ENCODE data around the gene ZBTB25.

The ZBTB25 gene

GRCh38 chr14:64515053-64515452, 11.4 kb upstream of the ZBTB25 start:
- no peak for DNase-seq

GRCh38 chr14:64513271-64513670, 9.6 kb upstream of the ZBTB25 start:
- no peak for DNase-seq

DNA sequence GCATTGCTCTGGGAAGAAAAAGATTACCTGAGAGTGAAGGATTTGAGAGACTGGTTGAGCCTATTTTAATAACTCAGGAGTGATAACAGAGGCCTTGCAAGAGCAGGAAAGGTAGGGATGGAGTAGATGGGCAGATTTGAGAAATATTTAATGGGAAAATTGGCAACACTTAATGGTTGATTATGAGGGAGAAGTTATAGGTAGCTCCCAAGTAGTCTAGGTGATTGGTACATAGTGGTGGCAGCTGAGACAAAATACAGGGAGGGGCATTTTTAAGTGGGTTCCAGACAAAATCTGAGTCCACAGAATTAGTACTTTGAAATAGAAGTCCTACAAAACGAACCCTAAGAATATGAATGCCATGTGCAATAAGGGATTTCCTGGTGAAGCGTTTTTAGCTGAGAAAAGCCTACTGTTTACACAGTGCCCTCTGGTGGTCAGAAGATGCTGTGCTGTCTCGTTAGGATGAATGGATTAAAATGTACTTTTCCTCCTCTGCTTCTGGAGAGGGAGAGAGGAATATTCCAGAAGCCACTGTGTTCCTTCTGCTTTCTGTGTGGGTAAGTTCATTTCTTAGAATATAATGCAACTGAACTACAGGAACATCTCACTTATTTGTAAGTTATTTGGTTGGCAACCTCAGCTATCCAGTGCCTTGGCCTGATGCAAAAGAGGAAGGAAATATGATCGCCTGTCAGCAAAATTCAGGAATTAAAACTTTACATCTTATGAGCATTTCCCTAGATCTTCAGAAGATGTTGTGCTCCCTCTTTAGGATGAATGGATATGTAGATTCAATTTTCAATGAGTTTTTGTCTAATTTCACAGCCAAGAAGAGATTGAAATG, 7.4 kb upstream of the ZBTB25 start:
- DNase-seq: peak in 10 of 14 donors; percentile 6 to 72 (median 30)

- no peak for DNase-seq
Observed at GRCh38 chr14:64509036-64509435, 5.4 kb upstream of the ZBTB25 start.

- DNase-seq: no peak
Observed at GRCh38 chr14:64508215-64508776, 4.7 kb upstream of the ZBTB25 start.

- no peak for DNase-seq
Observed at GRCh38 chr14:64507376-64508156, 3.9 kb upstream of the ZBTB25 start.

GRCh38 chr14:64506721-64507120, 3.1 kb upstream of the ZBTB25 start:
- DNase-seq: no peak

DNA sequence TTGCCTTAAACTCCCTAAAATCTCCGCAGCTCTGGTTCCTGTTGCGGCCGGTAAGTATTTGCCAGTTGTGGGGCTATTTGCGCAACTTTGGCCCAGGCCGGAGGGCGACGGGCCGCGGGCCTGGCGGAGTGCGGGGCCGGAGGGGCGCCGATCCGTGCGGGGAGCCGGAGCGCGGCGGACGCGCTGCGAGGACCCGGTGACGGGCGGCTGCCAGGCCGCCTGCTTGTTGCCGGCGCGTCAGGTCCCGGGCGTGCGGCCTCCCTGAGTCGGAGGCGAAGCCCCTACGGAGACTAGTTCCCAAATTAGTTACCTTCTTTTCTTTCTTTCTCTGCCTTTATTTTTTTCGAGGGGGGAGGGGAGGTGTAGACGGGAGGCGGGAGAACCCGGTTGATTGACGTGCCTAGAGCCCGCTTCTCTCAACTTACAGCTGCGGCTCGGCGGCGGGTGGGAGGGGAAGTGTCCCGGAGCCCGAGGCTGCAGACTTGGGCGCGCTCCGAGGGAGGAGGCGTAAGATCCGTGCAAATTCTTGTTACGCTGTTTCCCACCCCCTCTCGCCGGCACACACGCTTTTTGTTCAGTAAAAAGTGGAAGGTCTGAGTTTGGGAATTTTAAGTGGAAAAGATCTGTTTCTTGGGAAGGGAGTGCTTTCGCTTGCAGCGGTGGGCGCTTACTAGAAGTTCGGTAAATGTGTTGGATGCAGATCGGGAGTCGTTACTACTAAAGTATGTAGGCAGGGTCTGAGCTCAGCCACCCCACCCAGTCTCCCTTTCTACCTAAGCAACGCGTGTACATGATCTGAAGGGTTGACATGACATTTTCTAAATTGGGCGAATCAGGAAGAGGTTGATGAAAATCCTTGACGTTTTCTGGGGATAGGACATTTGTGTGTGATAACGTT, 1.5 kb upstream of the ZBTB25 start:
- DNase-seq: peak; percentile 8 to 91 (median 74)

- peak in 12 of 14 donors; percentile 68 to 92 (median 82) for DNase-seq
Observed at GRCh38 chr14:64504310-64504896, 765 bp upstream of the ZBTB25 start, which contains the start of gene ZBTB1. Gene ZBTB1, plus strand, starts transcription at chr14:64504770. Its CDS starts 16,735 bp downstream, at chr14:64521505.

GRCh38 chr14:64502887-64503433, 678 bp downstream of the ZBTB25 start:
- DNase-seq: peak in 3 of 14 donors; percentile 14 to 57 (median 40)

- peak in 1 of 14 donors; percentile 11 for DNase-seq
Observed at GRCh38 chr14:64502456-64502855, 1.2 kb downstream of the ZBTB25 start.

- peak in 7 of 14 donors; percentile 1 to 42 (median 18) for DNase-seq
Observed at GRCh38 chr14:64501411-64502171, 2.0 kb downstream of the ZBTB25 start.

DNA sequence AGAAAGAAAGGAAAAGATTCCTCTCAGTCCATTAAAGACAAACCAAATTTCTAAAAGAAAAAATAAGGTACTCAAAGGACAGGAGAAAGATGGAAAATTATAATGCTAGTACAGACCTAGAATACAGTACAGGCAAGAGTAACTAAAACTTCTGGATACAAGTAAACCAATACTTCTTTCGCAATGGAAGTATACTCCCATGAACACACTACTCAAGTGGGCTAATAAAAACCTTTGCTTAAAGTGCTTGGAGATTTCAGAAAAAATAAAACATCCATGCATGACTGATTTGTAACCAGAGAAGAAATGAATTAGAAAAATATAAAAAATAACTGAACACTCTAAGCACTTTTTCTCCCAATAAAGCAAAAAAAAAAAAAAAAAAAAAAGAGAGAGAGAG, 3.5 kb downstream of the ZBTB25 start:
- DNase-seq: no peak

- no peak for DNase-seq
Observed at GRCh38 chr14:64496764-64497163, 6.9 kb downstream of the ZBTB25 start.

DNA sequence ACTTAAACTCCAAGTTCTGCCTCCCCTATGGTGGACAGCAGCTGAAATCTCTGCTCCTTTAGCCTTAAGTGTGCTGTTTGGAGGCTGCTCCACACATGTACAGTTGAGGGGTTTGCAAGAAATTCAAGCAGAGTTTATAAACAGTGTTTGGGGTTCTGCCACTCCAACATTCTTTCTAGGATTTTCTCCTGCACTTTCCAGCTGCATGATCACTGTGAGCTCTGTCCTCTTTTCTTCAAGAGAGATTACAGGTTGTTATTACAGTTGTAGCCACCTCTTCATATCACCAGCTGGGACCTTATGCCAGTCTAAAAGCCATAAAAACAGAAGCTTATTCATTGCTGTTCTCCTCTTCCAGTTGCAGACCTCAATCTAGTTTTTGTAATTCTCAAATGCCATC, 8.4 kb downstream of the ZBTB25 start:
- no peak for DNase-seq

DNA sequence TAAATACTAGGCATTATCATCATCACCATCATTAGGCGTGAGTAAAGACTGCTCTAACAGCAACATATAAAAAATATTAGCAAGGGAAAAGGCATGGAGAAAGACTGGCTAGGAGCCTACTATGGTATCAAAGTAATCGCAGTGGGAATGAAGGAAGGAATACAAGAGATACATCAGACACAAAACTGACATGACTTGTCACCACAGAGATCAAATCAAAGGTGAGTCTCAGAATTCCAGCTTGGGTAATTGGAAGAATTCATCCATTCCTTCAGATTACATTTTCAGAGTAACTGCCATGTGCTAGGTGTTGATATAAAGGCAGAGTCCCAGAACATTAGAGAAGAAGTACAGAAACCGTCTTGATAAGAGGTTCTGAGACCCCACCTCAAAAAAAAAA, 10.2 kb downstream of the ZBTB25 start:
- no peak for DNase-seq

- DNase-seq: no peak
Observed at GRCh38 chr14:64491637-64492036, 12.0 kb downstream of the ZBTB25 start.

- DNase-seq: no peak
Observed at GRCh38 chr14:64488590-64489099, 15.0 kb downstream of the ZBTB25 start.

DNA sequence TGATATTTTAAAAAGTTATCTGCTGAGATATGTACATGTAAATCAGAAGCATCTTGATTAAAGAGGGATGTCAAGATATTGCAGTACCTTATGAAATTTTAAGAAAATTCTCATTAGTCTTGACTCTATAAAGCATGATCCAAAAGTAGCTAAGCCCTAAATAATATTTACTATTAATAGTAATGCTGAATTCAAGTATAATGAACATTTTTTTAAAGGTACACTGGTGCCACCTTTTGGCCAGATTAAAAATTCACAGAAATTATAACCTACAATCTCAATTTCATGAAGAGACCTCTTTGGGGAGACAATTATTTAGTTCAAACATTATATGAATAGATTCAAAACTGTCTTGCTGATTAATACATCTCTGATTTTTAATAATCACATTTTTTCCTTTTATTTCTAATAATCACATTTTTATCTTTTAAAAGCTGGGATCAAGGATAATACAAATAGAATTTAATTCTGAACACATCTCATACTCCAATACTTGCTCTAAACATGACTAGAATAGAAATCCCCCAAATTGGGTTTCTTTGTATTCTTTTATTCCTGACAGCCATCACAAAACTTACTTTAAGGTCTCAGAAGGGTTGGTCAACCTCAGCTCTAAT, 24.9 kb downstream of the ZBTB25 start:
- DNase-seq: peak in 1 of 14 donors; percentile 6

- no peak for DNase-seq
Observed at GRCh38 chr14:64476438-64476837, 27.2 kb downstream of the ZBTB25 start.
